Naive thymus-derived CD4-positive, alpha-beta T cell (primary cell): ENCODE measurements around the gene SLCO4A1. TPM values are rescaled to one million over a fixed set of nuclear protein-coding genes. Genes with fewer than 3 reads are reported as not detected.

ENCODE experiments used
- ATAC-seq: fragments of 150-1000 bp; cut with Tn5 transposase; 2 replicates; pipeline ENCODE4 v1.10.0; 2021; ENCODE audit warnings: mild to moderate bottlenecking, moderate library complexity
- CTCF ChIA-PET: fragments of 350-600 bp; sonication (Branson Sonifier 250); formaldehyde crosslinking; loops from one replicate; lab custom pipeline; 2021; ENCODE audit warnings: antibody characterized with exemption; lab: Charles Lee
- POLR2A ChIA-PET: fragments of 350-600 bp; sonication (Branson Sonifier 250); formaldehyde crosslinking; loops from one replicate; lab custom pipeline; 2021; ENCODE audit warnings: antibody characterized with exemption, inconsistent platforms; lab: Charles Lee
- DNase-seq, 9 donors: peaks; one replicate each; pipeline versions ENCODE4 v3.0.0 to v3.0.0-alpha.2; 2020 to 2022; ENCODE audit warnings: mixed read lengths in 1 of 9
- H3K27ac ChIP-seq: one replicate; pipeline ENCODE4 v1.7.0; 2013; ENCODE audit warnings: mild to moderate bottlenecking, low read depth, low read length, moderate library complexity
- H3K27me3 ChIP-seq, 2 donors: one replicate each; pipeline ENCODE4 v1.7.0; 2013; ENCODE audit warnings: low read length in 2 of 2, mild to moderate bottlenecking in 2 of 2, moderate library complexity in 2 of 2; ENCODE audit not compliant: control insufficient read depth in 2 of 2, insufficient read depth in 2 of 2
- H3K36me3 ChIP-seq, 3 experiments: 1 replicate in 2 of 3; 2 replicates in 1 of 3; pipeline ENCODE4 v1.7.0; 2013; ENCODE audit warnings: low read length in 3 of 3, mild to moderate bottlenecking in 3 of 3, moderate library complexity in 1 of 3; ENCODE audit not compliant: insufficient read depth in 3 of 3, control insufficient read depth in 2 of 3
- H3K4me1 ChIP-seq, 2 donors: one replicate each; pipeline ENCODE4 v1.7.0; 2013; ENCODE audit warnings: low read length in 2 of 2, mild to moderate bottlenecking in 2 of 2, moderate library complexity in 1 of 2; ENCODE audit not compliant: control insufficient read depth in 2 of 2, insufficient read depth in 2 of 2
- H3K4me3 ChIP-seq: 2 replicates; pipeline ENCODE4 v1.7.0; 2013; ENCODE audit warnings: mild to moderate bottlenecking, low read length
- H3K9me3 ChIP-seq, 3 experiments: 1 replicate in 2 of 3; 2 replicates in 1 of 3; pipeline ENCODE4 v1.7.0; 2013; ENCODE audit warnings: low read length in 3 of 3; ENCODE audit not compliant: control insufficient read depth in 2 of 3
- H3K27ac Mint-ChIP-seq, 9 donors: one replicate each; pipeline ENCODE4 v1.8.0; 2020 to 2022; ENCODE audit warnings: mixed read lengths in 9 of 9, mild to moderate bottlenecking in 8 of 9, moderate library complexity in 5 of 9, inconsistent platforms in 2 of 9
- H3K27me3 Mint-ChIP-seq, 5 donors: one replicate each; pipeline ENCODE4 v1.8.0; 2021 to 2022; ENCODE audit warnings: mixed read lengths in 5 of 5, mild to moderate bottlenecking in 1 of 5
- H3K36me3 Mint-ChIP-seq, 5 donors: one replicate each; pipeline ENCODE4 v1.8.0; 2020 to 2022; ENCODE audit warnings: mixed read lengths in 5 of 5, mild to moderate bottlenecking in 3 of 5, inconsistent platforms in 1 of 5
- H3K4me1 Mint-ChIP-seq, 7 donors: one replicate each; pipeline ENCODE4 v1.8.0; 2020 to 2022; ENCODE audit warnings: mixed read lengths in 7 of 7, mild to moderate bottlenecking in 3 of 7, inconsistent platforms in 1 of 7
- H3K4me3 Mint-ChIP-seq, 10 donors: one replicate each; pipeline ENCODE4 v1.8.0; 2020 to 2022; ENCODE audit warnings: mild to moderate bottlenecking in 10 of 10, mixed read lengths in 10 of 10, moderate library complexity in 6 of 10, inconsistent platforms in 2 of 10
- H3K9me3 Mint-ChIP-seq, 11 donors: one replicate each; pipeline ENCODE4 v1.8.0; 2020 to 2022; ENCODE audit warnings: mixed read lengths in 11 of 11, mild to moderate bottlenecking in 4 of 11, inconsistent platforms in 1 of 11, moderate library complexity in 1 of 11
- intact Hi-C, 2 donors: fragments of 100-400 bp; cut with micrococcal nuclease; formaldehyde crosslinking; loops; one replicate each; pipeline ENCODE4 v1.15.1; 2023
- polyA plus RNA-seq, 2 donors: library from polyadenylated mRNA; unstranded; fragments of 300-500 nt; fragmentation: Illumina TruSeq; gene quantifications; one replicate each; pipeline ENCODE4 v1.2.3, GENCODE V29; 2021
- total RNA-seq, 6 experiments: library from RNA in 5 of 6; stranded (reverse) in 5 of 6; gene quantifications; 1 replicate in 5 of 6; 2 replicates in 1 of 6; pipeline ENCODE4 v1.2.3 and lab custom pipeline; 2021 to 2026

SLCO4A1 gene
- total and polyA plus RNA-seq, 7 experiments from 2014 or later = 0.36 to 45.5 (median 0.92) TPM

DNA sequence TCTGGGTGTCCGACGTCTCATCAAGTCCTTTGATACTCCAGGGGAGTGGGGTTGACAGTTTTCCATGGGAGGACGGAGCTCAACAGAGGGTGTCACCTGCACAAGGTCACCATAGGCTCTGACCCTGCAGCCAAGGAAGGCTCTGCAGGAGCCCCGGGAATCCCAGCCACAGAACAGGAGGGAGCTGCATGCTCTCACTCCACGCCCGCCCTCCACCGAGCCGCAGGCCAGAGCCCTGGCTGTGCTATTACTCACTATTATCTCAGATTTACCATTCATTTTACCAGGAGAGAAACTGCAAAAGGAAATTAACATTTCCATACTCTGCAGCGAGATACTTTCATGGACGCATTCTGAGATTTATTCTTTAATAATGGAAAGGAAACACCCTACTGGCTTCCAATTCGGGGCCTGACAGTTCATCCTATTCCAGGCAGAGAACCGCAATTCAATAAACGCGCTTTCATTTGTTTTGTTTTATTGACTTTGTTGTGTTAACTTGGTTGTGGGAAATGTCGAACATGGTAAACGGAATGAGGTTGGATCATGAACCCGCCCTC lies 48.0 kb downstream of the SLCO4A1 start:
- H3K27me3 Mint-ChIP-seq = peaks cover 5 to 16% (median 9%) of the 10 kb centered on the region in 5 donors
- CTCF ChIA-PET = no interaction called here

DNA sequence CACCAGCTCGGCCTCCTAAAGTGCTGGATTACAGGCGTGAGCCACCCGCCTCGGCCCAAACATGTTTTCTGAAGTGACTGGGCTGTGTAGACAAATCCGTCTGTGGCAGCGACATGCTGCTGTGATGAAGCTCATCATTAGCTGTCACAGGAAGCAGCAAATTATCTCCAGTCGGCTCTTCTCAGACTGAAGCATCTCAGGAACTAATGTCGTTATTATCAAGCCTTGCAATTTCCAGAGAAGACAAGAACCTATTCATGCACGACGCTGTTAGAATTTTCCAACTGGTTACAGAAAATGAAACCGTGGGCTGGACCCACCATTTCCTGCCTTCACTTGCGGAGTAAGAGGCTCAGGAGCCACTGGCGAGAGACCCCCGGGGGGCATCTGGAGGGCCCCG lies 49.2 kb downstream of the SLCO4A1 start:
- ChIA-PET CTCF (no interaction called here), POLR2A (no interaction called here)
- no peaks in the 10 kb centered on the region for H3K27me3 ChIP-seq
- H3K9me3 ChIP-seq = no peaks in the 10 kb centered on the region
- Mint-ChIP-seq H3K36me3 (no peaks in the 10 kb centered on the region), H3K4me1 (peaks cover 0 to 6% (median 5%) of the 10 kb centered on the region in 7 donors), H3K9me3 (no peaks in the 10 kb centered on the region), H3K4me3 (peak overlapping the region in 1 of 10 donors; percentile 34), H3K27ac (no peak overlapping the region), H3K27me3 (peaks cover 0 to 5% (median 5%) of the 10 kb centered on the region in 5 donors)
- no peaks in the 10 kb centered on the region for H3K36me3 ChIP-seq
- H3K4me1 ChIP-seq = no peaks in the 10 kb centered on the region
- ATAC-seq (no peak), DNase-seq (no peak)
- intact Hi-C loops = no loop called here
- H3K27ac ChIP-seq = no peak overlapping the region
- H3K4me3 ChIP-seq = no peak overlapping the region

More for the DNA sequence above, 48.0 kb downstream of the SLCO4A1 start:
- Mint-ChIP-seq H3K36me3 (no peaks in the 10 kb centered on the region), H3K4me3 (no peak overlapping the region), H3K27ac (peak overlapping the region in 1 of 9 donors; percentile 52), H3K9me3 (no peaks in the 10 kb centered on the region), H3K4me1 (peaks cover 6 to 14% (median 12%) of the 10 kb centered on the region in 7 donors)
- no peak for ATAC-seq
- intact Hi-C loops = no loop called here
- H3K4me3 ChIP-seq = no peak overlapping the region
- H3K27me3 ChIP-seq = no peaks in the 10 kb centered on the region
- H3K27ac ChIP-seq = no peak overlapping the region
- POLR2A ChIA-PET = no interaction called here
- no peaks in the 10 kb centered on the region for H3K4me1 ChIP-seq
- H3K9me3 ChIP-seq = no peaks in the 10 kb centered on the region
- no peaks in the 10 kb centered on the region for H3K36me3 ChIP-seq
- DNase-seq = no peak

DNA sequence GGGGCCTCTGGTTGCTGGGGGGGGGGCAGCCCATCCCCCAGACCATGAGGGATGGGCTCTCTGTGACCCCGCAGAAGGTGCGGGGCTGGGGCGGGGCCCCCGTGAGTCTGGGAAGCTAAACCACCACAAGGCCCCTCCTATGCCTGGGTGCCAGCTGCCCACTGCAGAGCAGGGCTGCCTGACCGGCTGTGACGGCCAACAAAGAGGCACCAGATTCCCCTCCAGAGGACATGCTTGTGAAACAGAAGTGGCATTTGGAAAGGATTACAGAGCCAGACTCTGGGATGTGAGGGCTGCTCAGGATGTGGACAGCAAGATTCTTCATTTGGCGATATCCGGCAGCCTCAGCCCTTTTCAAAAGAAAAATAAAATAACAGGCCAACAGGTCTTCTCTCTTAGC lies 49.9 kb downstream of the SLCO4A1 start:
- Mint-ChIP-seq H3K4me1 (peaks cover 0 to 6% (median 2%) of the 10 kb centered on the region in 7 donors), H3K27ac (no peak overlapping the region), H3K36me3 (no peaks in the 10 kb centered on the region), H3K4me3 (no peak overlapping the region), H3K9me3 (no peaks in the 10 kb centered on the region), H3K27me3 (peaks cover 0 to 5% (median 3%) of the 10 kb centered on the region in 5 donors)
- ChIA-PET POLR2A (no interaction called here), CTCF (no interaction called here)
- DNase-seq = no peak
- no peaks in the 10 kb centered on the region for H3K4me1 ChIP-seq
- ATAC-seq = no peak
- intact Hi-C loops = no loop called here
- H3K4me3 ChIP-seq = no peak overlapping the region
- no peaks in the 10 kb centered on the region for H3K27me3 ChIP-seq
- no peaks in the 10 kb centered on the region for H3K9me3 ChIP-seq
- no peaks in the 10 kb centered on the region for H3K36me3 ChIP-seq
- H3K27ac ChIP-seq = no peak overlapping the region

- no peak for DNase-seq
These were observed 50.7 kb downstream of the SLCO4A1 start for GRCh38 chr20:62692801-62693523.

DNA sequence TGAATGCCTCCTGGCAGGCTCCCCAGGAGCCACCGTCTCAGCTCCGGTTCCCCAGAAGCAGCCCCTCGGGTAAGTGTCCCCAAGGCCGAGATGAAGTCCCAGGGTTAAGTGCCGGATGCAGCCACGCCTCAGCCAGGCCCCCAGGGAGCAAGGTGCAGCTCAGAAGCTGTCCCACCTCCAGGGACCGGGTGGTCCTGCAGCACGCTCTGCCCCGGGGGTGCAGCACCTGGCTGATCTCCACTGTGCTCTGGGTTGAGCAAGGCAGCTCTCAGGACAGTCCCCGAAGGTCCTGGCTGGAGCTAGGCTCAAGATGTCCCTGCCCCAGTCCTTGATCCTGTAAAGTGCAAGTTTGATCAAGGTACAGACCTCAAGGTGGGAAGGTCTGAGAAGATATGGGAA lies 51.2 kb downstream of the SLCO4A1 start:
- CTCF ChIA-PET = no interaction called here

More at GRCh38 chr20:62692801-62693523, 50.7 kb downstream of the SLCO4A1 start:
- Histone ChIP-seq H3K36me3 (no peaks in the 10 kb centered on the region), H3K4me3 (no peak overlapping the region), H3K4me1 (no peaks in the 10 kb centered on the region), H3K27ac (no peak overlapping the region), H3K27me3 (no peaks in the 10 kb centered on the region), H3K9me3 (no peaks in the 10 kb centered on the region)
- no peaks in the 10 kb centered on the region for H3K36me3 Mint-ChIP-seq
- peak; percentile 29 for ATAC-seq
- peaks cover 0 to 5% (median 5%) of the 10 kb centered on the region in 5 donors for H3K27me3 Mint-ChIP-seq
- H3K4me3 Mint-ChIP-seq = no peak overlapping the region
- CTCF ChIA-PET = no interaction called here
- POLR2A ChIA-PET = no interaction called here
- no peaks in the 10 kb centered on the region for H3K9me3 Mint-ChIP-seq
- H3K27ac Mint-ChIP-seq = no peak overlapping the region
- intact Hi-C loops = no loop called here
- H3K4me1 Mint-ChIP-seq = peaks cover 0 to 6% (median 2%) of the 10 kb centered on the region in 7 donors

GRCh38 chr20:62694106-62694505 lies 51.8 kb downstream of the SLCO4A1 start:
- H3K9me3 ChIP-seq = no peaks in the 10 kb centered on the region
- Mint-ChIP-seq H3K4me1 (peaks cover 0 to 6% (median 2%) of the 10 kb centered on the region in 7 donors), H3K27ac (no peak overlapping the region), H3K36me3 (no peaks in the 10 kb centered on the region), H3K4me3 (no peak overlapping the region), H3K27me3 (peaks cover 0 to 5% (median 5%) of the 10 kb centered on the region in 5 donors), H3K9me3 (no peaks in the 10 kb centered on the region)
- H3K4me1 ChIP-seq = no peaks in the 10 kb centered on the region
- H3K27me3 ChIP-seq = no peaks in the 10 kb centered on the region
- POLR2A ChIA-PET = no interaction called here
- CTCF ChIA-PET = no interaction called here
- intact Hi-C loops = no loop called here
- no peak overlapping the region for H3K27ac ChIP-seq
- DNase-seq (no peak), ATAC-seq (no peak)
- no peak overlapping the region for H3K4me3 ChIP-seq
- no peaks in the 10 kb centered on the region for H3K36me3 ChIP-seq

More for the DNA sequence above, 51.2 kb downstream of the SLCO4A1 start:
- Histone ChIP-seq H3K27ac (no peak overlapping the region), H3K27me3 (no peaks in the 10 kb centered on the region), H3K9me3 (no peaks in the 10 kb centered on the region), H3K4me3 (no peak overlapping the region), H3K36me3 (no peaks in the 10 kb centered on the region), H3K4me1 (no peaks in the 10 kb centered on the region)
- intact Hi-C loops = no loop called here
- Mint-ChIP-seq H3K36me3 (no peaks in the 10 kb centered on the region), H3K4me1 (peaks cover 0 to 6% (median 2%) of the 10 kb centered on the region in 7 donors), H3K4me3 (no peak overlapping the region), H3K27ac (no peak overlapping the region), H3K27me3 (peaks cover 0 to 5% (median 5%) of the 10 kb centered on the region in 5 donors), H3K9me3 (no peaks in the 10 kb centered on the region)
- ATAC-seq = no peak
- POLR2A ChIA-PET = no interaction called here
- DNase-seq = no peak
